ENCODE measurements around the gene MYO10.
"Not testable (repeated sequence)": the region's sequence is repeated elsewhere in the genome, so short reads cannot be mapped to it uniquely, and the experiment has no call there.

DNA sequence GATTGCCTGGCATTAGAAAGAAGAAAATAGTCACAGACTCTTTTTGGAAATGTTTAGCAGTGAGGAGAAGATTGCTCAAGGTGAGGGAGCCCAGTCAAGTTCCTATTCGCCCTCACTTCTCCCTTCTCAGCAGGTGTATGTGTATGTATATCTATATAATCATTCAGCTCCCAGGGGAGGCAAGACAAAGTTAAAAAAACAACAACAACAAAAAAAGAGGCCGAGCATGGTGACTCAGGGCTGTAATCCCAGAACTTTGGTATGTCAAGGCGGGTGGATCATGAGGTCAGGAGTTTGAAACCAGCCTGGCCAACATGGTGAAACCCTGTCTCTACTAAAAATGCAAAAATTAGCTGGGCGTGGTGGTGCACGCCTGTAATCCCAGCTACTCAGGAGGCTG, 197.7 kb downstream of the MYO10 start:
- TF ChIP-seq, protein P1, sequence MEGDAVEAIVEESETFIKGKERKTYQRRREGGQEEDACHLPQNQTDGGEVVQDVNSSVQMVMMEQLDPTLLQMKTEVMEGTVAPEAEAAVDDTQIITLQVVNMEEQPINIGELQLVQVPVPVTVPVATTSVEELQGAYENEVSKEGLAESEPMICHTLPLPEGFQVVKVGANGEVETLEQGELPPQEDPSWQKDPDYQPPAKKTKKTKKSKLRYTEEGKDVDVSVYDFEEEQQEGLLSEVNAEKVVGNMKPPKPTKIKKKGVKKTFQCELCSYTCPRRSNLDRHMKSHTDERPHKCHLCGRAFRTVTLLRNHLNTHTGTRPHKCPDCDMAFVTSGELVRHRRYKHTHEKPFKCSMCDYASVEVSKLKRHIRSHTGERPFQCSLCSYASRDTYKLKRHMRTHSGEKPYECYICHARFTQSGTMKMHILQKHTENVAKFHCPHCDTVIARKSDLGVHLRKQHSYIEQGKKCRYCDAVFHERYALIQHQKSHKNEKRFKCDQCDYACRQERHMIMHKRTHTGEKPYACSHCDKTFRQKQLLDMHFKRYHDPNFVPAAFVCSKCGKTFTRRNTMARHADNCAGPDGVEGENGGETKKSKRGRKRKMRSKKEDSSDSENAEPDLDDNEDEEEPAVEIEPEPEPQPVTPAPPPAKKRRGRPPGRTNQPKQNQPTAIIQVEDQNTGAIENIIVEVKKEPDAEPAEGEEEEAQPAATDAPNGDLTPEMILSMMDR (IDR thresholded peaks at IDR 0.05): not testable (repeated sequence)
- TF ChIP-seq POLR2A, EP300 (IDR thresholded peaks at IDR 0.05): not testable (repeated sequence)

Measured in tibial nerve (tissue), 4 donors.